Measurements from ENCODE around the gene C2CD2. TPM values are rescaled to one million over a fixed set of nuclear protein-coding genes. Genes with fewer than 3 reads are reported as not detected.

The C2CD2 gene
- total and polyA plus RNA-seq, 2 experiments from 2014 or later, result 4.5 to 16.2 TPM

DNA sequence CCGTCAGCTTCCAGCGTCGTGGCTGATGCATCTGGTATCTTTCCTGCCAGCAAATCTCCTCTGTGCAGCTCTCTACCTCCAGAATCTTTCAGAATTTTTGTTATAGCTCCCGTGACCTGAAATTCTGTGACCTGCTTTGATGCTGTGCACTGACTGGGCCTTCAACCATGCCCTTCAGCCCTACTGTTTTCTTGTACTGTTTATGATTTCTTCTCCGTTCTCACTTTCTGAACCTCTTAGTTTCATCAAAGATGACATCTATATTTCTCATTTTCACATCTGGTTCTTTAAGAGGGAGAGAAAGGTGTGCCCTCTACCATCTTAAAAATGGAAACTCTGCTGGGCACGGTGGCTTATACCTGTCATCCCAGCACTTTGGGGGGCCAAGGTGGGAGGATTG is 80.4 kb downstream of the C2CD2 start:
- DNase-seq (ENCODE audit: low spot score) (no peak), ATAC-seq (no peak)
- H2AFZ ChIP-seq, result no peak overlapping the region
- H3K4me3 ChIP-seq, result no peak overlapping the region
- Mint-ChIP-seq H3K4me3 (no peak overlapping the region), H3K27ac (no peak overlapping the region), H3K4me1 (peaks cover 22% of the 10 kb centered on the region), H3K27me3 (ENCODE audit: insufficient read depth, low read depth, poor library complexity) (peaks cover 6% of the 10 kb centered on the region), H3K9me3 (no peaks in the 10 kb centered on the region), H3K36me3 (ENCODE audit: low read depth) (peaks cover 3% of the 10 kb centered on the region; the same call in 2 of the 3 replicates)
- H3K27me3 ChIP-seq (ENCODE audit: insufficient read depth), result no peaks in the 10 kb centered on the region
- TF ChIP-seq, protein P1, sequence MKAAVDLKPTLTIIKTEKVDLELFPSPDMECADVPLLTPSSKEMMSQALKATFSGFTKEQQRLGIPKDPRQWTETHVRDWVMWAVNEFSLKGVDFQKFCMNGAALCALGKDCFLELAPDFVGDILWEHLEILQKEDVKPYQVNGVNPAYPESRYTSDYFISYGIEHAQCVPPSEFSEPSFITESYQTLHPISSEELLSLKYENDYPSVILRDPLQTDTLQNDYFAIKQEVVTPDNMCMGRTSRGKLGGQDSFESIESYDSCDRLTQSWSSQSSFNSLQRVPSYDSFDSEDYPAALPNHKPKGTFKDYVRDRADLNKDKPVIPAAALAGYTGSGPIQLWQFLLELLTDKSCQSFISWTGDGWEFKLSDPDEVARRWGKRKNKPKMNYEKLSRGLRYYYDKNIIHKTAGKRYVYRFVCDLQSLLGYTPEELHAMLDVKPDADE (IDR thresholded peaks at IDR 0.05), result no peak
- TF ChIP-seq EZH2phosphoT487 (IDR thresholded peaks at IDR 0.05; ENCODE audit: unreplicated experiment) (no peak), CREB1 (CRISPR knock-in tag; IDR thresholded peaks at IDR 0.05; ENCODE audit: low read depth) (no peak), ZNF331 (CRISPR knock-in tag; IDR thresholded peaks at IDR 0.05; ENCODE audit: low read depth) (no peak), JUNB (IDR thresholded peaks at IDR 0.05; ENCODE audit: unreplicated experiment) (no peak), STAT1 (IDR thresholded peaks at IDR 0.05; ENCODE audit: unreplicated experiment) (no peak), POLR2AphosphoS5 (IDR thresholded peaks at IDR 0.05; ENCODE audit: low read depth) (no peak)
- H3K27ac ChIP-seq (ENCODE audit: low read depth), result no peak overlapping the region
- H3K9me2 ChIP-seq (ENCODE audit: insufficient read depth), result no peaks in the 10 kb centered on the region
- no peaks in the 10 kb centered on the region for H3F3A ChIP-seq (replicated peaks; ENCODE audit: low read depth)
- peaks cover 51% of the 10 kb centered on the region for H3K79me2 ChIP-seq (replicated peaks; ENCODE audit: insufficient read depth)
- no peak overlapping the region for H3K4me2 ChIP-seq
- H3K36me3 ChIP-seq (ENCODE audit: insufficient read depth), result no peaks in the 10 kb centered on the region
- H3K4me1 ChIP-seq (ENCODE audit: insufficient read depth), result peaks cover 7% of the 10 kb centered on the region
- peaks cover 10% of the 10 kb centered on the region for H4K20me1 ChIP-seq (replicated peaks; ENCODE audit: insufficient read depth)

DNA sequence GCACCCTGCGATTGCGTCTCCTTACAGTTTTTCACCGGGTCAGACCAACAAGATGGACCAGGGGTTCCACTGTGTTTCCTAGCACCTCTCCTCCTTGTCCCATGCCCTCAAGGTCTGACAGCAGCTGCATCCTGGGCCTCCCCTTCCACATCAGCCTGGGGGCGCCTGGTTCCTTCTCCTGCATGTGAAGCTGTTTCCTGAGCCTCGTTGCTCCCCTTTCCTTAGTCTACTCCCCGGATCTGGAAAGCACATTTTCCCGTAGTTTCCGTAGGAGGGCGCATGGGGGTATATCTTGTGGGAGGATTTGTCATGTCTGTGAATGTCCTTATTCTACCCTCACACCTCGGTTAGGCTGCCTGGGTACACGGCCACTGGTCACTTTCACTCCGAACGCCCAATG is 80.8 kb downstream of the C2CD2 start:
- DNase-seq (ENCODE audit: low spot score) (peak; percentile 57), ATAC-seq (peak; percentile 68)
- Histone ChIP-seq H3K36me3 (ENCODE audit: insufficient read depth) (no peaks in the 10 kb centered on the region), H3K4me3 (no peak overlapping the region), H2AFZ (no peak overlapping the region), H4K20me1 (replicated peaks; ENCODE audit: insufficient read depth) (peaks cover 10% of the 10 kb centered on the region), H3K27ac (ENCODE audit: low read depth) (no peak overlapping the region), H3K9me2 (ENCODE audit: insufficient read depth) (no peaks in the 10 kb centered on the region), H3K27me3 (ENCODE audit: insufficient read depth) (no peaks in the 10 kb centered on the region), H3K79me2 (replicated peaks; ENCODE audit: insufficient read depth) (peaks cover 47% of the 10 kb centered on the region), H3F3A (replicated peaks; ENCODE audit: low read depth) (no peaks in the 10 kb centered on the region), H3K4me1 (ENCODE audit: insufficient read depth) (peaks cover 7% of the 10 kb centered on the region), H3K4me2 (no peak overlapping the region)
- H3K9me3 Mint-ChIP-seq, result no peaks in the 10 kb centered on the region
- H3K27me3 Mint-ChIP-seq (ENCODE audit: insufficient read depth, low read depth, poor library complexity), result peaks cover 6% of the 10 kb centered on the region
- H3K36me3 Mint-ChIP-seq (ENCODE audit: low read depth), result peaks cover 3% of the 10 kb centered on the region; the same call in 2 of the 3 replicates
- TF ChIP-seq, protein P2, sequence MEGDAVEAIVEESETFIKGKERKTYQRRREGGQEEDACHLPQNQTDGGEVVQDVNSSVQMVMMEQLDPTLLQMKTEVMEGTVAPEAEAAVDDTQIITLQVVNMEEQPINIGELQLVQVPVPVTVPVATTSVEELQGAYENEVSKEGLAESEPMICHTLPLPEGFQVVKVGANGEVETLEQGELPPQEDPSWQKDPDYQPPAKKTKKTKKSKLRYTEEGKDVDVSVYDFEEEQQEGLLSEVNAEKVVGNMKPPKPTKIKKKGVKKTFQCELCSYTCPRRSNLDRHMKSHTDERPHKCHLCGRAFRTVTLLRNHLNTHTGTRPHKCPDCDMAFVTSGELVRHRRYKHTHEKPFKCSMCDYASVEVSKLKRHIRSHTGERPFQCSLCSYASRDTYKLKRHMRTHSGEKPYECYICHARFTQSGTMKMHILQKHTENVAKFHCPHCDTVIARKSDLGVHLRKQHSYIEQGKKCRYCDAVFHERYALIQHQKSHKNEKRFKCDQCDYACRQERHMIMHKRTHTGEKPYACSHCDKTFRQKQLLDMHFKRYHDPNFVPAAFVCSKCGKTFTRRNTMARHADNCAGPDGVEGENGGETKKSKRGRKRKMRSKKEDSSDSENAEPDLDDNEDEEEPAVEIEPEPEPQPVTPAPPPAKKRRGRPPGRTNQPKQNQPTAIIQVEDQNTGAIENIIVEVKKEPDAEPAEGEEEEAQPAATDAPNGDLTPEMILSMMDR (conservative IDR thresholded peaks at IDR 0.05; ENCODE audit: low read depth in 2 of 2), result peak; percentile 26 to 53; a peak in 3 of 4 replicates
- no peak for TF ChIP-seq EZH2 (IDR thresholded peaks at IDR 0.05; ENCODE audit: low read depth, unreplicated experiment)
- H3K27ac Mint-ChIP-seq, result no peak overlapping the region
- H3K4me3 Mint-ChIP-seq, result no peak overlapping the region
- peaks cover 19% of the 10 kb centered on the region for H3K4me1 Mint-ChIP-seq
